Lower lobe of right lung (tissue), 2 donors: ENCODE data around the gene NEK5. TPM values are rescaled to one million over a fixed set of nuclear protein-coding genes. Genes with fewer than 3 reads are reported as not detected.

Source experiments
- ATAC-seq, 2 donors: fragments of 200-7000 bp; cut with Tn5 transposase; one replicate each; pipeline ENCODE4 v1.9.1; 2020 to 2022; ENCODE audit warnings: mild to moderate bottlenecking in 2 of 2, moderate library complexity in 2 of 2
- DNase-seq: peaks from one replicate; pipeline ENCODE4 v3.0.0-alpha.2; 2020
- H3K27ac ChIP-seq: fragments of 200-600 bp; one replicate; pipeline ENCODE4 v1.8.0; 2022
- H3K27me3 ChIP-seq: fragments of 200-600 bp; one replicate; pipeline ENCODE4 v1.8.0; 2022; ENCODE audit warnings: low read depth
- H3K36me3 ChIP-seq: fragments of 200-600 bp; one replicate; pipeline ENCODE4 v1.8.0; 2022; ENCODE audit warnings: mild to moderate bottlenecking
- H3K4me1 ChIP-seq: fragments of 200-600 bp; one replicate; pipeline ENCODE4 v1.8.0; 2022
- H3K4me3 ChIP-seq: fragments of 200-600 bp; one replicate; pipeline ENCODE4 v1.8.0; 2022; ENCODE audit warnings: mild to moderate bottlenecking
- H3K9me3 ChIP-seq: fragments of 200-600 bp; one replicate; pipeline ENCODE4 v1.8.0; 2022
- intact Hi-C: fragments of 100-400 bp; cut with DNase I; formaldehyde crosslinking; loops from one replicate; pipeline ENCODE4 v1.11.0; 2022
- total RNA-seq: library from RNA; stranded (reverse); fragmentation: NEBNext Ultra II Directional; extraction: Animal tissue kit (Norgen Biotek cat#: 25700); gene quantifications from one replicate; pipeline ENCODE4 v1.2.1, GENCODE V29; 2021
- TF ChIP-seq, protein P1 (sequence below): fragments of 200-600 bp; IDR thresholded peaks from one replicate; pipeline ENCODE4 v1.8.0; 2022; ENCODE audit warnings: antibody characterized with exemption, mild to moderate bottlenecking
- donor health status: DM: no; HTN: yes; CAD: no; lungs with severe emphysema.

Gene NEK5
- total RNA-seq, 1 donor from 2014 or later: 4.1 TPM

DNA sequence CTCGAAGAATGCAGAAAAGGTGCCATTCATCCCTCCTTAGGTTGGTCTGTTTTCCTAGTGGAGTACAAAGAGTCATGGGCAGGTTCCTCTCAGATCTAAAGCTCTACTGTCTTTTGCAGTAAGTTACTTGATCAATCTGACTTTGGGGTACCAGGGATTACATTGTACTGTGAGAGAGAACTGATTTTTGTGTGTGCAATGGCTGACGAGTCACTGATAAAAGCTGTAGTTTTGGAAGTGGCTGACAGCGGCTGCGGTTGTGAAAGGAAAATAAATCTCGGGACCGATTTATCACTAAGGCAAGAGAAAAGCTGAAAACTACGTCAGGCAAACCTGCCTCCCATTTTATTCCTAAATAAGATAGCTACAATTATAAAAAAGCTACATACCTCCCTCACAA lies 77.5 kb downstream of the NEK5 start:
- DNase-seq: no peak
- TF ChIP-seq, protein P1, sequence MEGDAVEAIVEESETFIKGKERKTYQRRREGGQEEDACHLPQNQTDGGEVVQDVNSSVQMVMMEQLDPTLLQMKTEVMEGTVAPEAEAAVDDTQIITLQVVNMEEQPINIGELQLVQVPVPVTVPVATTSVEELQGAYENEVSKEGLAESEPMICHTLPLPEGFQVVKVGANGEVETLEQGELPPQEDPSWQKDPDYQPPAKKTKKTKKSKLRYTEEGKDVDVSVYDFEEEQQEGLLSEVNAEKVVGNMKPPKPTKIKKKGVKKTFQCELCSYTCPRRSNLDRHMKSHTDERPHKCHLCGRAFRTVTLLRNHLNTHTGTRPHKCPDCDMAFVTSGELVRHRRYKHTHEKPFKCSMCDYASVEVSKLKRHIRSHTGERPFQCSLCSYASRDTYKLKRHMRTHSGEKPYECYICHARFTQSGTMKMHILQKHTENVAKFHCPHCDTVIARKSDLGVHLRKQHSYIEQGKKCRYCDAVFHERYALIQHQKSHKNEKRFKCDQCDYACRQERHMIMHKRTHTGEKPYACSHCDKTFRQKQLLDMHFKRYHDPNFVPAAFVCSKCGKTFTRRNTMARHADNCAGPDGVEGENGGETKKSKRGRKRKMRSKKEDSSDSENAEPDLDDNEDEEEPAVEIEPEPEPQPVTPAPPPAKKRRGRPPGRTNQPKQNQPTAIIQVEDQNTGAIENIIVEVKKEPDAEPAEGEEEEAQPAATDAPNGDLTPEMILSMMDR: no peak
- no peaks in the 10 kb centered on the region for H3K9me3 ChIP-seq
- intact Hi-C loops: no loop called here
- no peak for ATAC-seq
- H3K27ac ChIP-seq: no peak overlapping the region
- no peaks in the 10 kb centered on the region for H3K4me1 ChIP-seq
- no peaks in the 10 kb centered on the region for H3K27me3 ChIP-seq
- H3K4me3 ChIP-seq: no peak overlapping the region
- no peaks in the 10 kb centered on the region for H3K36me3 ChIP-seq

DNA sequence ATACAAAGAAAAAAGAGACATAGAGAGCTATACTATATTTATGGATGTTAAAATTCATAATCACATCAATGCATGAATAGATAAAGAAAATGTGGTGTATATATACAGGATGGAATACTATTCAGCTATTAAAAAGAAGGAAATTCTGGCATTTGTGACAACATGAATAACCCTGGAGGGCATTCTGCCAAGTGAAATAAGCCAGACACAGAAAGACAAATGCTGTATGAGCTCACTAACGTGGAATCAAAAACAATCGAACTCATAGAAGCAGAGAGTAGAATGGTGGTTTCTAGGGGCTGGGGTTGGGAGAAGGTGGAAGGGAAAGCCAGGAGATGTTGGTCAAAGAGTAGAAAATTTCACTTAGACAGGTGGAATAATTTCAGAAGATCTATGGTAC lies 80.4 kb downstream of the NEK5 start:
- no peak for ATAC-seq
- Histone ChIP-seq H3K27me3 (no peaks in the 10 kb centered on the region), H3K4me3 (no peak overlapping the region), H3K27ac (no peak overlapping the region), H3K36me3 (no peaks in the 10 kb centered on the region), H3K4me1 (no peaks in the 10 kb centered on the region), H3K9me3 (no peaks in the 10 kb centered on the region)
- DNase-seq: no peak
- TF ChIP-seq, protein P1: no peak
- intact Hi-C loops: no loop called here

DNA sequence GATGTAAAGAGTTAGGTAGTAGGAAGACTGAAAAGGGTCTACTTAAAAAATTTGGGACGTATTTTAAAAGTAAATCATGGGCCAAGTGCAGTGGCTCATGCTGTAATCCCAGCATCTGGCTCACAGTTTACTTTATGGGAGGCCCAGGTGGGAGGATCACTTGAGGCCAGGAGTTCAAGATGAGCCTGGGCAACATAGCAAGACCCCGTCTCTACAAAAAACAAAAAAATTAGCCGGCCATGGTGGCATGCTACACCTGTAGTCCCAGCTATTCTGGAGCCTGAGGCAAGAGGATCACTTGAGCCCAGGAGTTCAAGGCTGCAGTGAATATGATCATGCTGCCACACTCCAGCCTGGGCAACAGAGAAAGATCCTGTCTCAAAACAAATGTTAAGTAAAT lies 81.4 kb downstream of the NEK5 start:
- no peak overlapping the region for H3K4me3 ChIP-seq
- DNase-seq: no peak
- no peak for ATAC-seq
- H3K27ac ChIP-seq: no peak overlapping the region
- H3K36me3 ChIP-seq: no peaks in the 10 kb centered on the region
- H3K9me3 ChIP-seq: no peaks in the 10 kb centered on the region
- no peaks in the 10 kb centered on the region for H3K27me3 ChIP-seq
- intact Hi-C loops: no loop called here
- H3K4me1 ChIP-seq: no peaks in the 10 kb centered on the region
- TF ChIP-seq, protein P1: no peak

DNA sequence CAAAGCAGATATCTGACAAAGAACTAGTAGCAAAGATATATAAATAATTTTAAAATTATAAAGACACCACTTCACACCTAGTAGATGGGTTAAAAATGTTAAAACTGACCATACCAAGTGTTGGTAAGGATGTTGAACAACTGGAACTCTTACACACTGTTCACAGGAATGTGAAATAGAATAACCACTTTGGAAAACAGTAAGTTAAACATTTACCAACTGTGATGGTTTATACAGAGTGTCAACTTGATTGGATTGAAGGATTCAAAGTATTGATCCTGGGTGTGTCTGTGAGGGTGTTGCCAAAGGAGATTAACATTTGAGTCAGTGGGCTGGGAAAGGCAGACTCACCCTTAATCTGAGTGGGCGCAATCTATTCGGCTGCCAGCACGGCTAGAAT lies 85.2 kb downstream of the NEK5 start:
- Histone ChIP-seq H3K36me3 (no peaks in the 10 kb centered on the region), H3K27me3 (no peaks in the 10 kb centered on the region), H3K4me3 (no peak overlapping the region), H3K9me3 (no peaks in the 10 kb centered on the region), H3K27ac (no peak overlapping the region), H3K4me1 (no peaks in the 10 kb centered on the region)
- DNase-seq: no peak
- ATAC-seq: no peak
- intact Hi-C loops: no loop called here
- TF ChIP-seq, protein P1: no peak

DNA sequence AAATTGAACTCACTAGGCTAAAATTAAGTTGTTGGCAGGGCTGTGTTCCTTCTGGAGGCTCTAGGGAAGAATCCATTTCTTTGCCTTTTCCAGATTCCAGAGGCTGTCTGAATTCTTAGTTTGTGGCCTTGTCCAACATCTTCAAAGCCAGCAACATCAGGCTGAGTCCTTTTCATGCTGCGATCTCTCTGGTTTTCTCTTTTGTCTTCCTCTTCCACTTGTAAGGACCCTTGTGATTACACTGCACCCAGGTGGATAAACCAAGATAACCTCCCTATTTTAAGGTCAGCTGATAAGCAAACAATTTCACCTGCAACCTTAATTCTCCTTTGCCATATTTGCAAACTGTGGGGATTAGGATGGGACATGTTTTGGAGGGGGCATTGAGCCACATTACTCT lies 92.8 kb downstream of the NEK5 start:
- ATAC-seq: no peak
- TF ChIP-seq, protein P1: no peak
- no peak for DNase-seq
- Histone ChIP-seq H3K36me3 (no peaks in the 10 kb centered on the region), H3K9me3 (no peaks in the 10 kb centered on the region), H3K4me1 (no peaks in the 10 kb centered on the region), H3K27ac (no peak overlapping the region), H3K27me3 (no peaks in the 10 kb centered on the region), H3K4me3 (no peak overlapping the region)
- intact Hi-C loops: no loop called here

DNA sequence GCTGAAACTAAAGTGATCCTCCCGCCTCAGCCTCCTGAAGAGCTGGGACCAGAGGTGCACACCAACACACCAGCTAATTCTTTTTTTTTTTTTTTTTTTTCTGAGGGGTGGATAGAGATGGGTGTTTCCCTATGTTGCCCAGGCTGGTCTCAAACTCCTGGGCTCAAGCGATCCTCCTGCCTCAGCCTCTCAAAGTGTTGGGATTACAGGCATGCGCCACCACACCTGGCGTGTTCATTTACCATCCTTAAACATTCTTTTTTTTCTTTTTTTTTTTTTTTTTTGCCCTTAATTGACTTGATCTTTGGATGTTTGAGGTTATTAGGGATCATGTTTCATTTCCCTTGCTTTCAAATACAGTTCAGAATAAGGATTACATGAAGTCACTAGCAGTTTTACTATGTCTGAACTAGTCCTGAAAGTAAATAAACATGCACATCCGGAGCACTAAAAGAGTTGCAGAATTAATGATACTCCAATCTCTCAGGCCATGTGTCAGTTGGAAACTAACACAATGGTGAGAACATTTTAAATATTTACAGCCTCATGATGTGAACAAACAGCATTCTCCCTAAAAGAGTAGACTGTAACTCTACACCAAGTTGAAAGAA lies 94.2 kb downstream of the NEK5 start:
- TF ChIP-seq, protein P1: no peak
- Histone ChIP-seq H3K36me3 (no peaks in the 10 kb centered on the region), H3K4me3 (no peak overlapping the region), H3K4me1 (no peaks in the 10 kb centered on the region), H3K27me3 (no peaks in the 10 kb centered on the region), H3K9me3 (no peaks in the 10 kb centered on the region), H3K27ac (no peak overlapping the region)
- intact Hi-C loops: no loop called here
- DNase-seq (no peak), ATAC-seq (no peak)
